Activated CD8-positive, alpha-beta memory T cell treated with anti-CD3 and anti-CD28 coated beads for 48 hours (primary cell): ENCODE data around the gene TRAPPC3.

Experiments
- DNase-seq, 3 experiments: peaks; one replicate each; pipeline ENCODE4 v3.0.0-alpha.2; 2020; ENCODE audit warnings: low read depth in 2 of 3, low spot score in 2 of 3

The TRAPPC3 gene

DNA sequence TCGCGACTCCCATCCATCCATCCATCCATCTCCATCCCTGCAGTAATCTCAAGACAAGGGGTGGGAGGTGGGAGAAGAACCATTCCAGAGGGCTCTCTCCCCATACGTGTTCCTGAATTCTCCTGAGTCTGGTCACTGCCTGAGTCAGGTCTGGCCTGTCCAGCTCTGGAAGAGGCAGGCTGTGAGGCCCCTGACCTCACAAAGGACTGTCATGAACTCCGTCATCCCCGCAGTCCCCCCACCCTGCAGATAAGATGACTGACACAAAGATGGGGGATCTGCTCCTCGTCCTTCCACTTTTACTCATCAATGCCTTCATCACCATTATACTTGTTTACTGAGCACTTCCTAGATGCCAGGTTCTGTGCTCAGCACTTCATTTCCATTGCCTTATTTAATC lies 5.0 kb upstream of the TRAPPC3 start:
- no peak for DNase-seq

DNA sequence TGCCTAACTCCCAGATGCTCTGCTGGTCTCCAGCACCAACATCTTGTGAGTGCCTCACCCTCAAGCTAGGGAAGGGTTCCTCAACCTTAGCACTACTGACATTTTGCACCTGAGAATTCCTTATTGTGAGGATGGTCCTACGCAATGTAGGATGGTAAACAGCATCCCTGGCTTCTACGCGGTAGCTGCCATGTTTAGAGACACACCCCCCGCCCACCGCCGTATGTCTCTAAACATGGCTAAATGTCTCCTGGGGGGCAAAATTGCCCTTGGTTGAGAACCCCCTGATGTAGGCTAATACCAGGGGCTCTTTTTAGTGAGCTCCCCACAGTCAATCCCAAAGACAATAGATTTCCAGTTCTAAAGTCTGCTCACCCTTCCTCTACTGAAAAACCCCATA lies 4.2 kb upstream of the TRAPPC3 start:
- no peak for DNase-seq

DNA sequence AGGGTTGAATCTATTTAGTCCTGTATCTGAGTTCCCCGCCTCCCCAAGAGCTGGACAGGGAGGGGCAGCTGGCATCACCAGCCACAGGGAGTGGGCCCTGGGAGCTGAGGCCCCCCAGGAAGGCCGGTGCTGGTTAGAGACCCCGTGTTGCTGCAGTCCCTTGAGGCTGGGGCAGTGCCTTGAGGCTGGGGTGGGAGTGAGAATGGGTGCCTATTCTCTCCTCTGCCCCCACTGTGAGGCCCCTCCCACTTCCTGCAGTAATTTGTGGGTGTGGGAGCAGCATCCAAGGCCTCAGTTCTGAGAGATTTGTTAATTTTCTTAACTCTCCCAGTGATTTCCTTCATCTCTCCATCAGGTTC lies 2.5 kb upstream of the TRAPPC3 start:
- no peak for DNase-seq

DNA sequence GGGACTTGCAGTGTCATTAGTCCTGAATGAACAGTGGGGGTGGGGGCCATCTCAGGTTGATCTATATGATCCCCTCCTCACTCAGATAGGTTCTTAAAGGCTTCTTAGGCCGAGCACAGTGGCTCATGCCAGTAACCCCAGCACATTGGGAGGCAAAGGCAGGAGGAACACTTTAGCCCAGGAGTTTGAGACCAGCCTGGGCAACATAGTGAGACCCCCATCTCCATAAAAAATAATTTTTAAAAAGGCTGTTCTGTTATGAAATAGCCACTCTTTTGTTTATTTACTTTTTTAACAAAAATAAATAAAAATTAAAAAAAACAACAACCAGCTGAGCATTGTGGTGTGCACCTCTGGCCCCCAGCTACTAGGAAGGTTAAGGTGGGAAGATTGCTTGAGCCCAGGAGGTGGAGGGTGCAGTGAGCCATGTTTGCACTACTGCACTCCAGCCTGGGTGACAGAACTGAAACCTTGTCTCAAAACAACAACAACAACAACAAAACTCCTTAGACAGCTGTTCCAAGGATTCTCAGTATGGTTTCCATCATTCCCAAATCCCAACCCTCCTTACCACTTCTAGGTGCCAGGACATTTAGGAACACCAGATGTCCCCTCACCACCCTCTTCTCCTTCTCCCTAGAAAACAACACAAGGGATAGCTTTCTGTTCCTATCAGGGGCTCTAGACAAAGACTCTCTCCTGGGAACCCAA lies 2.0 kb upstream of the TRAPPC3 start:
- no peak for DNase-seq

DNA sequence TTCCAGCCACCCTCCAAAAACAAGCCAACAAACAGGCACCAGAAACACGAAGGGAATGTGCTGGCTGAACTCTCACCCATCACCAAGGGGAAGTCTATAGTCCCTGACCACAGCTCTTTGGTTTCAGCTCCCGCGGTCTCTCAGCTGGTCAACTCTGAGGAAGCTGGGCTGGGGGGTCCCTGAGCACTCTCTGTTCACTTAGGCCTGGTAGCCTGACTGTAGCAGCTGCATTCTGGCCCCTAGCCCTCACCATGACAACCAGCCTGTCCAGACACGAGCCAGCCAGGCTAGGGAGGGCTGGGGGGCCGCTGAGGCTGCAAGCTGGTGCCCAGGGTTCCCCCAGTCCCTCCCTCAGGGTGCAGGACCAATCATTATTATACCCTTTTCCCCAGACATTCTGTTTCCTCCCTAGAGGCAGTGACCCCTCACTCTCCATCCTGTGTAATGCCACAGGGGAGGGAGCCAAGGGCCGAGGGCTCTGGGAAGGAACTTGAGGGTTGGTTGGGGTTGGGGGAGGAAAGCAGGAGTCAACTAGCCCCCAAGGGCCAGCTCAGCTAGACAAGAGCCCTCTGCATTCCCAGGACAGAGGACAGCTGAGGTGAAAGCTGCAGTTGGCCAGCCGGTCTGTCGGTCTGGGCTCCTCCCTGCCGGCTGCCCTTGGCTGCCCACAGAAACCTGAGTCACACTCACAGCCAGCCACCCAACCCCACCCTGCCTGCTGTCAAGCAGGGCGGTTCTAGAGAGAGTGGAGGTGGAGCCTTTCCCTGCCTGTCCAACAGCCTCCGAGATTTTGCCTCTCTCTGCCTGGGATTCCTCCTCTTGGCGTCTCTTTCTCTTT lies 1.2 kb upstream of the TRAPPC3 start:
- DNase-seq = peak in 1 of 3 experiments; percentile 64

DNA sequence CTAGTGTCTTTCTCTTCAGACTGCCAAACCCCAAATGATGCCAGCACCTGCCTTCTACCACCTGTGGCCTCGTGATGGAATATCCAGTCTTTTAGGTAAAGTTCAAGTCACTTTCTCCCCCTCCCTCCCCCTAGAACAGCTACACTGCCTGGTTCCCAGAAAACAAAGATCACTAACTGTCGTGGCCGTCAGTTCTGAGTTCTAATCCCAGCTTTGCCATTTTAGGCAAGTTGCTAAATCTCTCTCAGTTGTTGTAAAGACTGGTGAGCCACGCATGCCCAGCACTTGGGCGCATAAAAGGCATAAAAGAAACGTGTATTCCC lies 648 bp upstream of the TRAPPC3 start:
- DNase-seq = no peak

DNA sequence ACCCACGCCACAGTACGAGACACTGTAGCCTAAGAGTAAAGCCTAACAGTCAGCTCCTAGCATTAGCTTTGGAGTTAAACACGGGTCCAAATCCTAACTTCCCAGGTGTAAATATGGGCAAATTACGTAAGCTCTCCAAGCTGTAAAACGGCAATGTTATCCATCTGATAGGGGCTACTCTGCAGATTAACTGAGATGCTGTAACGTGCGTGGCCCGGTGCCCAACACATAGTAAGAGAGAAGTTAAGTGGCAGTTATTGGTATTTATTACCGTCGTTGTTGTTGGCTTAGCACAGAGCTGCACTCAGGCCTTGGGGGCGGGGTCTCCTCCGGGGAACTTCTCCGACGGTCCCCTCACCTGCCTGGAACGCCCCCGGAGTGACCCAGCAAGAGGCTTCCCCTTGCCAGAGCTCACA lies 457 bp downstream of the TRAPPC3 start:
- no peak for DNase-seq

DNA sequence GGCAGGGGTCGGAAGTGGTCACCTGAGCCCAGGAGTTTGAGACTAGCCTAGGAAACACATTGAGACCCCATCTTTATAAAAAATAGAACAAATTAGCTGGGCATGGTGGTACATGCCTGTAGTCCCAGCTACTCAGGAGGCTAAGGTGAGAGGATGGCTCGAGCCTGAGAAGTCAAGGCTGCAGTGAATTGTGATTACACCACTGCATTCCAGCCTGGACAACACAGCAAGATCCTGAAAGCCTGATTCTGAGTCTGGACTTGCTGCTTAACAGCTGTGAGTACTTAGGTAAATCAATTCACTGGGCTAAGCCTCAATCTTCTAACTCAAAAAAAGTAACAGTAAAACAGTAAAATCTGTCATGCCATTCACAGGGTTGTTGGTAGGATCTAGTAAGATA lies 4.9 kb downstream of the TRAPPC3 start:
- DNase-seq = no peak

DNA sequence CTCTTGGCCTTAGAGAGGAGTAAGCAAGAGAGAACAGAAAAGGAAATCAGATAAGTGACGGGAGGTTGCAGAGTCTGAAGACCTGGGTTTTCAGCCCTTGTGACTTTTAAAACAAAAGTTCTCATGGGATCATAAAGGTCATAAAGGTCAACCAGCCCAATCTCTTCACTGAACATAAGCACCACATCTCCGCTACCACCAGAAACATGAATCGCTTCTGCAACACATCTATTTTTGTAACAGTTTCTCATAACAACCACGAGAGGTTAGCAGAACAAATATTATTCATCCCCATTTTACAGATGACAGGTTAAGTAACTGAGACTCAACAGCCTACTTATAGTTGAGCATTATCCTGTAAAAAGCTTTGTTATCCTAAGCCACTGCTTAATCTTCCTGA lies 5.9 kb downstream of the TRAPPC3 start:
- DNase-seq = no peak

DNA sequence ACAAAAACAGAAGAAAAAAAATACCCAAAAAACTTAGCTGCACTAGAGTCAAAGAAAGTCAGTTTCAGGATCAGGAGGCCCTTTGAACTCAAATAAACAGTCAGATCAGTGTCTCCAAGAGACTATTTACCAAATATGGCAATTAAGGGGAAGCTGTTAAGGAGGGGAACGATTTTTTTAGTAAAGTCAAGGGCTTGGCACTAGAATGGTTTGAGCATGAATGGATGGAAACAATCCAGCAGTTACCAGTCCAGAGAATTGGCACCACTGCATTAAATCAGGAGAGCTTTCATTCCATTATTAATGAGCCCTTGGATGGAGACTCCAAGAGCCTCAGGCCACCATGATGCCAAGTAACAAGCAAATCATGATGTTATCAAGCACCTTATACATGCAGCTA lies 7.2 kb downstream of the TRAPPC3 start:
- DNase-seq = no peak

DNA sequence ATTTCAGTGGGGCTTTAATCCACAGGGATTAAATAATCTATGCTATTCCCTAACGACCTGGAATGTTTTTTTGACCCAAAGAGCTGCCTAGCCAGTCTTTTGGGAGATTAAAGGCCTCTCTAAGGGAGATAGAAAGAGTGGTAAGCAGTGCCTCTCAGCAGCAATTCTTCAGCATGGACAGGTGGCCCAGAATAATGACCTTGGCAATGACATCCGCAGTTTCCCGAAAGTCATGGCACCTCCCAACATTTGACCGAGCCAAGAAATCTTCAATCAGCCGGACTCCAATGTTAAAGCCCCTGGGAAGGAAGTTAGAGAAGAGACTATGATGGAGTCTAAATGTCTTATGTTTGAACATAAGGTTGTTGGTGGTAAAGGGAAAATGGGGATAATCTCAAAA lies 9.8 kb downstream of the TRAPPC3 start:
- no peak for DNase-seq

DNA sequence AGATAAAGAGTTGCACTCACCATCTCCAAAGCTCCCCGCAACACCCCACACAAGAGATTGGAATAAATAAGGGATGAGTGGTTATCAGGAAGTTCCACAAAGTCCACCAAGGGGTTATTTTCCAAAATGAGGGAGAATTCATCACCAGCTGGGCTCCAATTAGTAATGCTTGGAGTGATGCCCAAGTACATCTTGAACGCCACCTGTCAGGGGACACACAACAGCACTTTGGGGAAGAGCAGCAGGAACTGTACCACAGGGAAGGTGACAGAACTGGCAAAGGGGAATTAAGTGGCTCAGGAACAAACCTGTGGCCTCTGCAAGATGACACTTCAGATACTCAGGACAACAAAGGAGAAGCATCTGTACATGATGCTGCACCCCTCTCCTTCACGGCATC lies 11.5 kb downstream of the TRAPPC3 start:
- no peak for DNase-seq

DNA sequence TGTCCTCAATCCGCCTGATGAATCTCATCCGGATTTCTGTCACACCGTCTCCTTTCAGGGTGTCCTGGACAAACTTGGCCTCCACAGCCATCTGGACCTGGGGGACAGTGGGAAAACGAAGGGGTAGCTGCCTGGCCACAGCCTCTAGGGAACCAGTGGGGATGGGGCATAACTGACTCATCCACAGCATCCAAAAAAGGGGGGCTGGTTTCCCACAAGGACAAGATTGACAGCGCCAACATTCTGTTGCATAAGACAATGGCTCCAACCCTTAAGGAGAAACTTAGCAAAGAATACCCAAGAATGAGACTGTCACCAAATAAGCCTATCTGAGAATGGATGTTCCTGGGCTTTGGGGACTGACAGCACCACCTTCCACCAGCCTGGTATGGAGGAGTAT lies 12.1 kb downstream of the TRAPPC3 start:
- no peak for DNase-seq

DNA sequence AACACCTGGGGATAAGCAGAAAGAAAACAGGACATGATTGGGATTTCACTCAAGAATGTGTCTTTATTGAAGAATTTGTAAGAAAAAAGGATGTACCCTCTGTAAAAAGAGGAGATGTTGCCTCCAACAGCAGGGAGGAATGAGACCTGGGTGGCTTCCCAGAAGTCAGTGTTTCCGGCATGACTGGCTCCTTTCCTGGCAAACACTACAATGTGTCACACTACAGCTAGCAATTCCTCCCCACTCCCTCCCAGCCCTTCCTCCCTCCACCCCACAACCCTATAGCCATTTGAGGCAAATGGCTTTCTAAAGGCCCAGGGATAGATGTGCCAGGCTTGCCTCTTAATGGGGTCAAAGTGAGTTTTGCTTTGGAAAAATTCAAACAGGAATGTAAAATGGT lies 12.8 kb downstream of the TRAPPC3 start:
- DNase-seq = no peak

DNA sequence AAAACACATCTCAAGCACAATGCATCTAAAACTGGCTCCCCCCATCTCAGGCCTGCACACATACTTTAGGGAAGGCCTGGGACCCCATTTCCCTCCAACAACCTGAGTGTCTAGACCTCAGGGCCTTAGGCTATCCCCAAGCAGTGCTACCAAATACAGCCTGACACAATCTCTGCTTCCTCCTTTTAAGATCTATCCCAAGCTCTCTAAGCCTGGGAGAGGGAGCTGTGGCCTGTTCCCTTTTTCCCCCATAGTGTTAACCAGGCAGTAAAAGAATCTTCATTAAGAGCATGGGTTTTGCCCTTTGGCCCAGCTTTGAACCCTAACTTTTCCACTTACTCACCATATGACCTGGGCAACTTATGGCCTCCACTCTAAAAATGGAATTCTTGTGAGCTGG lies 13.5 kb downstream of the TRAPPC3 start:
- DNase-seq = no peak

DNA sequence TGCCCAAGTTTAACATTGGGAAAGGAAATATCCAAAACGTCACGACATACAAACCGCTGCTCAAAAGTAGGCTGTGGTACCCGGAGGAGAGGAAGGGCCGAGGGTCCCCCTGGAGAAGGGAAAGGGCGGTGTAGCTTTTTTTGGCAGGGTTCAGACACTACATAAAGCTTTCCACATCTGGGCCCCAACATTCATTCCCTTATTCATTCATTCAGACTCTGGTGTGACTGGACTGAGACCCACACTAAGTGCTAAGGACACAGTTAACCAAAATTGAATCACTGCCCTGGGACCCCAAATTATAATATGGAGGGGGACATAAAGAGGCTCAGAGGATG lies 14.0 kb downstream of the TRAPPC3 start:
- no peak for DNase-seq

DNA sequence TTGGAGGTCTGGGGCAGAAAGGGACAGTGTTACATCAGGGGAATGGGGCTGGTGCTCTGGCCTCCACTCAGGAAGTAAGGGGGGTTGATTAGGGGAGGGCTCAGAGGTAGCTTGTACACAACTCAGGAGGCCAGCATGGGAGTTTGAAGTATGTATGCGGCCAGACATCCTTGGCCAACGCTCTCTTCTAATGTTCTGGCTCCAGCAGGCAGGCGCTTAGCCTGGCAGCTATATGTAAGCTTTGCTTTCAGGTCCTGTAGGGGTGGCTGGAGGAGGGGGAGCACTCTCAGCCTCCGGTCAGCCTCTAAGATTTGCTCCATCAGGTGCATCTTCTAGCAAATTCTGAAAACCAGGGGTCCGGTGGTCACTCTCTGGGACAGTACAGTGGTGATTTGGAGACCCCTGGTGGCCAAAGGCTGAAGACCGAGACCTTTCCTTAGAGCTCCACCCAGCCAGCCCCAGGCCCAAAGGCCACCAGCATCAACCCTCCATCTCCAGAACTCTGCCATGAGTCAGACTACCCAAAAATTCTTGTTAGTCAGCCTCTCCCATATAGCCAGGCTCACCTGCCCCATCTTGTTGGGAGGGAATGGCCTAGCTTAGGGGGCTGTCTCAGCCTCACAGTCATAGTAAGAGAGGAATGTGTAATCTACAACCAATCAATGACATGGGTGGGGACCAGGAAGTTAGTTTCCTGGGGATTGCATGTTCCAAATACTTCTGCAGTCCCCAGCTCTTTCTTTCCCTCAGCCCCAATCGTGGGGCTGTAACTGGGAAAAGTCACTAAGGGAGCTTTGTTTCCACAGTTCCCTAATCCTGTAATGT lies 14.6 kb downstream of the TRAPPC3 start:
- DNase-seq = no peak

DNA sequence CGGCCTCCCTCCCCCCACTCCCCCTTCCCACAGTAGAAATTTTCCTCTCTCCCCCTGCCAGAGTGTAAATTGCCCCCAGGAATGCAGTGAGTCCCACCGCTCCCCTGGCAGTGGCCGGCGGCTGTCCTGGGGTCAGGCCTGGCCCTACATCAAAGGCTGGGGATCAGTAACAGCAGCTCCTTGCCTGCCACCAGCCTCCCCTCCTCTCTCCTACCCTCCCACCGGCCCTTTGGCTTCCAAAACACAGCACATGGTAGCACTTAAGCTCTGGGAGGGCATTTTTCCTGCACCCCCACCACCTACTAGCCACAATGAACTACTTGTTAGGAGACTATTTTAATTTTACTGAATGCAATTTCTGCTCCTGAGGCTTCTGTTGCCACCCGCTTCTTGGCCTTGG lies 15.3 kb downstream of the TRAPPC3 start:
- DNase-seq = no peak

DNA sequence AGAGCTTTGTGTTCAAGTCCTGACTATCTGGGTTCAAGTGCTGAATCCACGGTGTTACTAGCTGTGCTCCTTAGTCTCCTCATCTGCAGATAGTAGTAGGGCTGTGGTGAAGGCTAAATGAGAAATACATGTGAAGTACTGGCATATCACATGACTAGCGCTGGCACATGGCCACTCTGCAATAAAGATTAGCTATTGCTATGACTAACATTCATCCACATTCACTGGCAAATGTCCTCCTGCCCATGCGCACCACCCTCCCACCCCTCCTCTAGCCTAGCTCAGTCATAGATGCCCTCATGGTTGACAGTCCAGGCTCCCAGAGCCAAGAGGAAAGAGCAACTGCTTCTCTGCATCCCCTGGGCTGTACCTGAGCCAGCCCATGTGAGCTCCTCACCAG lies 15.8 kb downstream of the TRAPPC3 start:
- DNase-seq = no peak

DNA sequence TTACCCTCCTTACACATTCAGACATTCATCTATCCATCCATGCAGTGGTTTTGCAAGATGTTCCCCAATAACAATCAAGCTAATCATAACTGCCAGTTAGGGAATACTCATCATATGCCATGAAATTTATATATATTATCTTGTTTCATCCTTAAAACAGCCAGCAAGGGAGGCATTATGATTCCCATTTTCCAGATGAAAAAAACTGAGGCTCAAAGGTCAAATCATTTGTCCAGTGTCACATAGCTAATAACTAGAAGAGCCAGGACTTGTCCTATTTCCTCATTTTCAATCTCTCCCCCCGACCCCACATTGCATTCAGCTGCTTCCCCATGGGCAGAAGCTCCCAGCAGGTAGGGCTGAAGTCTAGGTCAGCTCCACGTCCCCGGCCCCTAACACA lies 17.3 kb downstream of the TRAPPC3 start:
- no peak for DNase-seq

DNA sequence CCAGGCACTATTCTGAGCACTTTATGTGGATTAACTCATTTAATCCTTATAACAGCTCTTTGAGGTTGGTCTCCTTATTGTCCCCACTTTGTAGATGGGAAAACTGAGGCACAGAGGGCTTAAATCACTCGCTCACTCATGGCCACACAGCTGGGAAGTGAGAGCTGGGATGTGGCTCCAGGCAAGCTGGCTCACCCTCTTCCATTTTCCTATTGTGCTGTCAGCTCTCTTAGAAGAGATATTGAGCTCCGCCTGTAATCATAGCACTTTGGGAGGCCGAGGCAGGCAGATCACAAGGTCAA lies 20.4 kb downstream of the TRAPPC3 start:
- no peak for DNase-seq

DNA sequence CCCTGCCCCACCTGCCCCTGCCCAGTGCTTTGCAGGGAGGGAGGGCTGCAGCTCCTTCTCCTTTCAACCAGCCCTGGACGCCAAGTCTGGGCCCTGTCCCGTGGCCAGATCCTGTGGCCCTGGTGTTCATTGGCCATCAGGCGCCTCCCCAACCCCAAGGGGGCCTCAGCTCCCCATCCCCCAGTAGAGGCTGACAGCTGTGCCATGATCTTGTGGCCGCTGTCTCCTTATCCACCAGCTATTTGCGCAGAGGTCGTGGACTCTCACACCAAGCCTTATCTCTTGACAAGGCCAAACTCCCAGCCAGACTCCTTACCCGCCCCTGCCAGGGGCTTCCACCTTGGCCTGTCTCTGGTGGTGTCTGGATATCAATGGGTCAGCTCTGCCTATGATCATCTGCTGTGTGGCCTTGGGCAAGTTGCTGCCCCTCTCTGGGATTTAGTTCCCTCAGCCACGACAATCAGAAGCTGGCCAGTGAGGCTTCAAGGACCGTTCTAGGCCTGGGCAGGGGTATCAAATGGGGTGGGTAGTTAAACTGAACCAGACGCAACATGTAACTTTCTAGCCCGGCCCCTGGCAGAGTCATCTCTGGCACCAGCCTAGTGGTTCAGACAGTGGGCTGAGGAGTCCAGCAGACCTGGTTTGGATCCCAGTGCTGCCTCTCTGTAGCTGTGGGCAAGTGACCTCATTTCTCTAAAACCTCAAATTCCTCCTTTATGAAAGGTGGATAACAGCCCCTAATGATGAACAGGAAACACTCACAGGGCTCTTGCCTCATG lies 21.0 kb downstream of the TRAPPC3 start:
- DNase-seq = no peak
